GM23248 (cell line): ENCODE results near the gene BIRC5. TPM values are rescaled to one million over a fixed set of nuclear protein-coding genes. Genes with fewer than 3 reads are reported as not detected.

Experiments
- DNase-seq: peaks from one replicate; pipeline ENCODE4 v3.0.0-alpha.2; 2015
- H2AFZ ChIP-seq: fragments of 200-600 bp; sonication (generic); 2 replicates; pipeline ENCODE4 v1.6.1; 2016; ENCODE audit warnings: antibody characterized with exemption
- H3F3A ChIP-seq: fragments of 200-600 bp; sonication (generic); 2 replicates; pipeline ENCODE4 v1.6.1; 2016; ENCODE audit warnings: mild to moderate bottlenecking, antibody characterized with exemption, mixed run types; ENCODE audit not compliant: insufficient read depth
- H3K27ac ChIP-seq: fragments of 200-600 bp; sonication (generic); 2 replicates; pipeline ENCODE4 v1.5.1; 2016; ENCODE audit warnings: mild to moderate bottlenecking
- H3K27me3 ChIP-seq: fragments of 200-600 bp; sonication (generic); replicated peaks from 2 replicates; pipeline ENCODE4 v1.6.1; 2016; ENCODE audit warnings: mild to moderate bottlenecking; ENCODE audit not compliant: insufficient read depth
- H3K36me3 ChIP-seq: fragments of 200-600 bp; sonication (generic); 2 replicates; pipeline ENCODE4 v1.6.1; 2016; ENCODE audit warnings: low read depth, mild to moderate bottlenecking
- H3K4me1 ChIP-seq: fragments of 200-600 bp; sonication (generic); 2 replicates; pipeline ENCODE4 v1.6.1; 2016; ENCODE audit warnings: mild to moderate bottlenecking; ENCODE audit not compliant: insufficient read depth
- H3K4me2 ChIP-seq: fragments of 200-600 bp; sonication (generic); one replicate; pipeline ENCODE4 v1.6.1; 2016; ENCODE audit warnings: mild to moderate bottlenecking; ENCODE audit not compliant: unreplicated experiment
- H3K4me3 ChIP-seq: fragments of 200-600 bp; sonication (generic); 2 replicates; pipeline ENCODE4 v1.5.1; 2016; ENCODE audit warnings: mild to moderate bottlenecking
- H3K79me2 ChIP-seq: fragments of 200-600 bp; sonication (generic); 2 replicates; pipeline ENCODE4 v1.6.1; 2016; ENCODE audit warnings: mild to moderate bottlenecking; ENCODE audit not compliant: insufficient read depth
- H3K9ac ChIP-seq: fragments of 200-600 bp; sonication (generic); 2 replicates; pipeline ENCODE4 v1.6.1; 2016; ENCODE audit warnings: mild to moderate bottlenecking
- H3K9me2 ChIP-seq: fragments of 200-600 bp; sonication (generic); 2 replicates; pipeline ENCODE4 v1.6.1; 2016; ENCODE audit warnings: mixed run types, mild to moderate bottlenecking, moderate library complexity; ENCODE audit not compliant: insufficient read depth
- H3K9me3 ChIP-seq: fragments of 200-600 bp; sonication (generic); one replicate; pipeline ENCODE4 v1.6.1; 2017; ENCODE audit warnings: low read depth
- H4K20me1 ChIP-seq: fragments of 200-600 bp; sonication (generic); 2 replicates; pipeline ENCODE4 v1.6.0; 2016; ENCODE audit not compliant: insufficient read depth
- EZH2 ChIP-seq: fragments of 200-600 bp; sonication (generic); IDR thresholded peaks from 2 replicates; pipeline ENCODE4 v1.6.1; 2018; ENCODE audit warnings: antibody characterized with exemption, mild to moderate bottlenecking; ENCODE audit not compliant: insufficient read depth, poor library complexity, severe bottlenecking
- EZH2phosphoT487 ChIP-seq: fragments of 200-600 bp; sonication (generic); IDR thresholded peaks from 2 replicates; pipeline ENCODE4 v1.6.1; 2018; ENCODE audit warnings: antibody characterized with exemption, moderate library complexity, mild to moderate bottlenecking, low read depth; ENCODE audit not compliant: insufficient read depth
- WGBS, 2 experiments: methylation state at CpG; one replicate each; pipeline ENCODE4 v1.1.6; 2015 to 2017; ENCODE audit warnings: low lambda C conversion rate in 2 of 2, low coverage in 1 of 2; ENCODE audit errors: missing lambda C conversion rate in 2 of 2; 5-methylcytosine and 5-hydroxymethylcytosine counted together
- in situ Hi-C: fragments of 300-500 bp; cut with MboI; formaldehyde crosslinking; loops from 2 replicates; pipeline ENCODE4 v1.15.0; 2020
- polyA plus RNA-seq: library from polyadenylated mRNA; unstranded; fragments of >200 nt; fragmentation: Nextera tagmentation; extraction: Ambion mirVana; gene quantifications from 2 replicates; pipeline ENCODE4 v1.2.1, GENCODE V29; 2016
- total RNA-seq: library from RNA; depleted of rRNA; stranded (reverse); fragments of >200 nt; shearing (Covaris generic); gene quantifications from 2 replicates; pipeline ENCODE4 v1.2.3, GENCODE V29; 2014

BIRC5 gene
- total and polyA plus RNA-seq, 2 experiments from 2014 or later, result 30.9 to 42.3 TPM

- TF ChIP-seq EZH2phosphoT487 (no peak), EZH2 (no peak)
- Histone ChIP-seq H3K9me3 (no peaks in the 10 kb centered on the region), H3K4me3 (no peak overlapping the region), H3K9ac (no peak overlapping the region), H3F3A (no peaks in the 10 kb centered on the region), H3K9me2 (no peaks in the 10 kb centered on the region), H3K36me3 (no peaks in the 10 kb centered on the region), H3K27me3 (peaks cover 13% of the 10 kb centered on the region), H2AFZ (no peak overlapping the region), H3K4me2 (no peak overlapping the region), H3K4me1 (no peaks in the 10 kb centered on the region), H3K27ac (no peak overlapping the region), H3K79me2 (no peaks in the 10 kb centered on the region), H4K20me1 (no peaks in the 10 kb centered on the region)
- 86% methylated on average over 19 to 20 of the region's 20 CpGs for WGBS, 2 experiments
- in situ Hi-C loops, result no loop called here
- DNase-seq, result no peak
Observed at GRCh38 chr17:78236362-78237127, 22.5 kb downstream of the BIRC5 start.

GRCh38 chr17:78237401-78238012 lies 23.5 kb downstream of the BIRC5 start:
- Histone ChIP-seq H3K9me3 (no peaks in the 10 kb centered on the region), H3F3A (no peaks in the 10 kb centered on the region), H3K27ac (no peak overlapping the region), H3K27me3 (peaks cover 7% of the 10 kb centered on the region), H2AFZ (no peak overlapping the region), H4K20me1 (no peaks in the 10 kb centered on the region), H3K36me3 (no peaks in the 10 kb centered on the region), H3K4me1 (no peaks in the 10 kb centered on the region), H3K4me3 (no peak overlapping the region), H3K4me2 (no peak overlapping the region), H3K9ac (no peak overlapping the region), H3K9me2 (no peaks in the 10 kb centered on the region), H3K79me2 (no peaks in the 10 kb centered on the region)
- WGBS, 2 experiments, result 75 to 82% methylated on average over 11 of the region's 11 CpGs
- DNase-seq, result no peak
- TF ChIP-seq EZH2phosphoT487, result no peak
- no peak for TF ChIP-seq EZH2
- in situ Hi-C loops, result no loop called here

- 66 to 73% methylated on average over 19 to 20 of the region's 20 CpGs for WGBS, 2 experiments
- H3F3A ChIP-seq, result no peaks in the 10 kb centered on the region
- no peaks in the 10 kb centered on the region for H3K27me3 ChIP-seq
- TF ChIP-seq EZH2, result no peak
- TF ChIP-seq EZH2phosphoT487, result no peak
- in situ Hi-C loops, result no loop called here
- H3K9me3 ChIP-seq, result no peaks in the 10 kb centered on the region
- no peaks in the 10 kb centered on the region for H3K4me1 ChIP-seq
- no peaks in the 10 kb centered on the region for H3K79me2 ChIP-seq
- H3K4me3 ChIP-seq, result no peak overlapping the region
- no peak overlapping the region for H3K27ac ChIP-seq
- H3K4me2 ChIP-seq, result no peak overlapping the region
- DNase-seq, result no peak
- no peaks in the 10 kb centered on the region for H4K20me1 ChIP-seq
- H3K9ac ChIP-seq, result no peak overlapping the region
- H2AFZ ChIP-seq, result no peak overlapping the region
- no peaks in the 10 kb centered on the region for H3K36me3 ChIP-seq
- no peaks in the 10 kb centered on the region for H3K9me2 ChIP-seq
Observed at GRCh38 chr17:78238823-78239488, 24.9 kb downstream of the BIRC5 start.

GRCh38 chr17:78239489-78239931 lies 25.5 kb downstream of the BIRC5 start:
- Histone ChIP-seq H3K4me3 (no peak overlapping the region), H3K9me2 (no peaks in the 10 kb centered on the region), H3K4me1 (no peaks in the 10 kb centered on the region), H3K27ac (no peak overlapping the region), H3F3A (no peaks in the 10 kb centered on the region), H3K4me2 (no peak overlapping the region), H4K20me1 (no peaks in the 10 kb centered on the region), H2AFZ (no peak overlapping the region), H3K36me3 (no peaks in the 10 kb centered on the region), H3K9ac (no peak overlapping the region), H3K27me3 (no peaks in the 10 kb centered on the region), H3K79me2 (no peaks in the 10 kb centered on the region), H3K9me3 (no peaks in the 10 kb centered on the region)
- WGBS, 2 experiments, result 81 to 85% methylated on average over 8 to 9 of the region's 9 CpGs
- no peak for DNase-seq
- in situ Hi-C loops, result no loop called here
- TF ChIP-seq EZH2 (no peak), EZH2phosphoT487 (no peak)
